GM21825 (cell line): Measurements from ENCODE around the gene MS4A1.
"Not testable (repeated sequence)": the region's sequence is repeated elsewhere in the genome, so short reads cannot be mapped to it uniquely, and the experiment has no call there.

Experiments used
- ATAC-seq: cut with Tn5 transposase; IDR thresholded peaks from one replicate; pipeline ENCODE4 v1.9.1; 2021; ENCODE audit warnings: mild to moderate bottlenecking, moderate library complexity; ENCODE audit not compliant: unreplicated experiment

MS4A1 gene

DNA sequence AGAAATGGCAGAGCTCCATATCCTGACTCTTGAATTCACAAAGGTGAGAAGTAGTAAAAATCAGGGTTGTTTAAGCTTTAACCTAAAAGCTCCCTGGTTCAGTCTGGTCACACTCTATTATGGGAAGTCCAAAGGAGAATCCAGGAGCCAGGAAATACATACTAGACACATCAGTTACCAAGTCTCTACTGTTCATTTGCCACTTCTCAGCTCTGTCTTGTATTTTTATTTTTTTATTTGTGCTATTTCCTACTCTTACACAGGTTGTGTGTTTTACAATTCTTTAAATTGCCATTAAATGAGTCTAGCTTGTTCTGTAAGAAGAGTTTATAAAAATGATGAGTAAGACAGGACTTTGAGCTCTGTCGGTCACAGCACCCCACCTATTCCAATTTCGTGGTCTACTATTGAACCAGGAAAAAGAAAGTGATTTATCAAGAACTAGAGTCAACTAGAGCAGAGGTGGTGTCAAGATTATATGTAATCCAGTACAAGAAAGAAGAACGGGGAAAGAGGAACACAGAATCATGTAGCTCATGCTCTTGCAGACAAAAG is 46.7 kb downstream of the MS4A1 start:
- ATAC-seq, result no peak

GRCh38 chr11:60504219-60504905 is 48.7 kb downstream of the MS4A1 start:
- no peak for ATAC-seq

- not testable (repeated sequence) for ATAC-seq
Measured at GRCh38 chr11:60509609-60510008, 54.0 kb downstream of the MS4A1 start.

DNA sequence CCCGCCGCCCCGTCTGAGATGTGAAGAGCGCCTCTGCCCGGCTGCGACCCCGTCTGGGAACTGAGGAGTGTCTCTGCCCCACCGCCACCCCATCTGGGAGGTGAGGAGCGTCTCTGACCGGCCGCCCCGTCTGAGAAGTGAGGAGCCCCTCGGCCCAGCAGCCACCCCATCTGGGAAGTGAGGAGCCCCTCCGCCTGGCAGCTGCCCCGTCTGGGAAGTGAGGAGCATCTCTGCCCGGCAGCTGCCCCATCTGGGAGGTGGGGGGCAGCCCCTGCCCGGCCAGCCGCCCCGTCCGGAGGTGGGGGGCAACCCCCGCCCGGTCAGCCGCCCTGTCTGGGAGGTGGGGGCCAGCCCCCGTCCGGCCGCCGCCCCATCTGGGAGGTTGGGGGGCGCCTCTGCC is 54.6 kb downstream of the MS4A1 start:
- ATAC-seq, result not testable (repeated sequence)

DNA sequence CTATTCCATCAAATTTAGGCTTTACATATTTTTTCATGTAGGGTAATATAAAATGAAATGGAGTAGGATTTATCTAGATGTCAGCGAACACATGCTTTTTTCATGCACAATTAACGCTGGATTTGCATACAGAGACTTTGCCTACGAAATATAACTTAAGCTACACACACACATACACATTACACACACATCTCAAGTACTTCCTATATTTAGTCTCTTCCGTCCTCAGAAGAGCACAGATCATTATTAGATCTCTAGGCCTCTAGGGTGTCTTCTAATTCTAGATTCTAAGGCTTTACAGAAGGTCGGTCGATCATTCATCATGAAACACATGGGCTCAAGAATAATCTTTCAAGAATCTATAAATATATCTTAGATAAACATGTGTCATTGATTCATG is 55.7 kb downstream of the MS4A1 start:
- ATAC-seq, result no peak

GRCh38 chr11:60512651-60513225 is 57.1 kb downstream of the MS4A1 start:
- no peak for ATAC-seq

DNA sequence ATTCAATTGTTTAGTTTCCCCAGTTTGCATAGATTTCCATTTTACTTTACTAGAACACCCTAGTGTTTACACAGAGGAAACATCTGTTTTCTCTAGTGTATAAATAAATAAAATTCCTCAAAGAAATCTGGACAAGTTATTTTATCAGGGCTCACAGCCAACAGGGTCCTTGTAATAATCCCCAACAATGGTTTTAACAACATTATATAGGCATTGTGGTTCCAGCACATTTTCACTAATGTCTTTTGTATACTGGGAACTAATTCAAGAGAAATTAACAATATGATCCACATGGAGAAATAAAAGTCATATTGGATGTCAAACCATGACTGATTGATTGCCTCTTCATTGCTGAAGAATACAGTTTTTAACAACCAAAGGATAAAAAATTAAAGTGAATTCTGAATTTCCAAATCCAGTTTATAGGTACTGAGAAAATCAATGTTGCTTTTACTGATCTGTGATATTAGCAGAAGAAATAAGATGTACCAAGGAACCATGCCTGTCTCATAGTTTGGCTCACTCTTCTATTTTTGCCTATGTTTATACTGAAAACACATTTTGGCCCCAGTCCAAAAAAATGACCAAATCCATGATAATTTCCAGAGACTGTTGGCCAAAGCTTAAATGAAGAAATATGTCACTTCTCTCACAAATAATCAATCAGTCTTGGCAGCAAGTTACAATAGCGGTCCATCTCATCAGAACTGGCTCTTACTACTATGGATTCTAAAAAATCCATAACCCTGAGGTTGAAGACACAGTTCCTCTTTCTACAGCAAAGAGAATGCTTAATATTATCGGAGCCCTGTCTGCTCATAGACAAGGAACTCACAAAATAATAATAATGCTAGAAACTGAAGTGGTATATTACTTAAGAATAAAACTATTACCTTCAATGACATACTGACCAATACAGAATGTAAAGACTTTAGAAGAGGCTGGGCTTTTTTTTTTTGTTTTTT is 58.1 kb downstream of the MS4A1 start:
- no peak for ATAC-seq

- ATAC-seq, result no peak
Measured at GRCh38 chr11:60515144-60515855, 59.7 kb downstream of the MS4A1 start, which contains the start of gene MS4A13. Gene MS4A13 (plus strand): TSS chr11:60515392. CDS start chr11:60518084, 2,692 bp downstream.
